ENCODE results near the gene PHEX.

The PHEX gene

DNA sequence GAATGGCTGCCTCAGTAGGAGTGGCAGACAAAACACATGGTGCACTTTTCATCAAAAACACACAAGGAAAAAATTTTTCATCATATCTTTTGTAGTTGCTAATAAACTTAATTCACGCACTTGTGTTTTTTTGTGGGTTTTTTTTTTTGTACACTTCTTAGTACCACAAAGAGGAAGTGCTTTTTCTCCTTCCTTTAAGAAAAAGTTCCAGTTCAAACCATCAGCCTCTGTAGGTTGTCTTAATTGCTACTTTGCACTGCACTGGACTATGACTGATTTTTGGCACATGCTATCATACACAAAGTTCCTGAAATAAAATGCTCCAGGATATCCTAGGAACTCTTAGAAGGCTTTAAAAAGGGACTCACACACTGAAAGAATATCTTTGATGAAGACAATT, at the start of gene PHEX:
Gene PHEX, plus strand, starts transcription at position 242 of the 400 bp plus-strand sequence. CDS start 681 bp downstream, outside the sequence.
- no peak for DNase-seq (ENCODE audit: low read depth)

DNA sequence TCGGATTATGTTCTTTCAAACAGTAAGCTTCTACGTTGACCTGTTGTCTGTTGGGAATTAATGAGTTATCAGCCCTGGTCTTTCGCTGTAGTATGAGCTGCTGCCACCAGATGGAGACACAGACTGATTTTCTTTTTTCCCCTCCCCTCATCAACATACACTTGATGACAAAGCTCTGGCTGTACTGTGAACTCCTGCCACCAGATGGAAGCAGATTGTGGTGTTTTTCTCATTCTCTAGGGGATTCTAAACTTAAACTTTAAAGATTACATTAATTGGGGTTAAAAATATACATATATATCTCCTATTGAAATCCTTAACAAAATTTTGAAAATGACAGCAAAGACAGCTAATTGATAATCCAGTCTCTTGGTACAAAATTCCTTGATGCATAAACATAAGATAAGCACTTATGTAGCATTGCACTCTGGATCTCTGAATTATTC, 46.8 kb upstream of the PHEX start:
- DNase-seq (ENCODE audit: low read depth) = peak; percentile 31

DNA sequence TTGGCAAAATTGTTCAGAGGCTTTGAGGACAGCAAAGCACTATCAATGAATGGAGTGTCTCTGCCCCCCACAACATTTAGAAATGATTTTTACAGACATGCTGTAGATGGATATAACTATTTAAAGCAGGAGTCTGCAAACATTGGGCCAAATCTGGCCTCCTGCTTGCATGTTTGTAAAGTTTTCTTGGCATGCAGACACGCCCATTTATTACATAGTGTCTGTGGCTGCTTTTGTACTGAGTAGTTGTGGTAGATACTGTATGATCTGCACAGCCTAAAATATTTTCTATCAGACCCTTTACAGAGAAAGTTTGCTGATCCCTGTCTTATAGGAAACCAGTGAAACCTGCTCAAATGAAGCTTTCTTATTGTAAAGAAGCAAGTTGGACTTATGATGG, 45.5 kb upstream of the PHEX start:
- no peak for DNase-seq (ENCODE audit: low read depth)

DNA sequence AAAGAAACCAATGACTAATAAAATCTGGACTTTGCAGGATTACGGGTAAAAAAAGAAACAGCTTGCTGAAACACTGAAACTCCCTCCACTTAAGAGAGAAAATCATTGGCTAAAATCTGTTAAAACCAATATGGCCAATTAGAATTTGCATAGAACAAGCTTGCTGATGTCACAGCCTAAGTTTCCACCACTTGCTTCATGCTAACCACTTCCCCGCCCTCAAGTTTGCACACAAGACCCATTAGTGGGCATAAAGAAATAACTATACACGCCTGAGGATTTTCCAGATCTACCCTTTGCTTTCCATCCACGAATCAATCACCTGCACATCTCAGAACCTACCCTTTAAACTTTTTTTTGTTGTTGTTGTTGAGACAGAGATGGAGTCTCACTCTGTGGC, 42.7 kb upstream of the PHEX start:
- no peak for DNase-seq (ENCODE audit: low read depth)

DNA sequence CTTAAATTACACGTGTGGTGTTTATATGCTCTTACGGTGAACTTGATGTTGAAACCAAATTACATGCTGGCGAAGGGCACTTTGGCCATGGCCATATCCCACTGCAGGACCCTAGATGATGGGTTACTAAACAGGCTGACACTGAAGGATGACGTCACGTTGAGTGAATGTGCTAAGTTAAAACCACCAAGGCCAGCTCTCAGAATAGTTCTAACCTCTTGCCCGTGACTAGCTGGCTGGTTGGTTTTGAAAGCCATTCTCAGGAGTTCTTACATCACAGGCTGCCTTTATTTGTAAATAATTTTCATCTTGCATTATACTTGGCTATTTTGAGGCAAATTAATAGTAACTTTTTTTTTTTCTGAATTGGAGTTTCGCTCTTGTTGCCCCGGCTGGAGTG, 41.3 kb upstream of the PHEX start:
- no peak for DNase-seq (ENCODE audit: low read depth)

DNA sequence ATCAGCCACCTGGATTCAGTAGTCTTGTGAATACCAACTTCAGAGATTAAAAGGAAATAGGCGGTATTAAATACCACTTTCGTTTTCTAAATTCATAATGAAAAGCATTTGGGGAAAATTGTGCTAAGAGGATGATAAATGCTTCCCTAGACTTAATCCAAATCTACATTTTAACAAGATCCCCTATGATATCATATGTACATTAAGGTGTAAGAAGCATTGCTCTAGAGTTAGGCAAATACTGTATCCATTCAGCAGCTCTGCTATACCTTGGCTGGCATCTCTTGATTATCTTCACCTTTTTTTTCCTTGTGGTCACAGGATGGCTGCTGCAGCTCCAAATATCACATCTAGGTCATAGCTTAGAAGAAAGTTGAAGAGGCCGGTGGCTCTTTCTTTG, 40.6 kb upstream of the PHEX start:
- DNase-seq (ENCODE audit: low read depth) = no peak

DNA sequence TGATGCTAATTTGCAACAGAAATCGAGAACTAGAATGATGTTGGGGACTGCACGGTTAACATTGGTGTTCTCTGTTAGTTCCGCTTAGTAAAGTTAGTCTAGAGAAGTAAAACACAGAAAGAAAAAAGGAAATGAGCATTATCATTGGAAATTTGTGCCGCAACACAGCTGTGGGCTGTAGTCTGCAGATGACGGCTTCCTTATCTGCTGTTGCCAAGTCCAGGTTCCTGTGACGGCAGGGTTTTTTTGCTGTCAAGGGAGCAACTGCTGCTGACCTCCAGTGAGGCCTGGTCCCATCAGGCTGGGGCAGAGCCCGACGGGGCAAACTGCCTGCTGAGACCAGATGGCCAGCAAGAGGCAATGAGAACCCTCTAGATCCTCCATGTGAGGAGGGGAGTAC, 38.9 kb upstream of the PHEX start:
- no peak for DNase-seq (ENCODE audit: low read depth)

DNA sequence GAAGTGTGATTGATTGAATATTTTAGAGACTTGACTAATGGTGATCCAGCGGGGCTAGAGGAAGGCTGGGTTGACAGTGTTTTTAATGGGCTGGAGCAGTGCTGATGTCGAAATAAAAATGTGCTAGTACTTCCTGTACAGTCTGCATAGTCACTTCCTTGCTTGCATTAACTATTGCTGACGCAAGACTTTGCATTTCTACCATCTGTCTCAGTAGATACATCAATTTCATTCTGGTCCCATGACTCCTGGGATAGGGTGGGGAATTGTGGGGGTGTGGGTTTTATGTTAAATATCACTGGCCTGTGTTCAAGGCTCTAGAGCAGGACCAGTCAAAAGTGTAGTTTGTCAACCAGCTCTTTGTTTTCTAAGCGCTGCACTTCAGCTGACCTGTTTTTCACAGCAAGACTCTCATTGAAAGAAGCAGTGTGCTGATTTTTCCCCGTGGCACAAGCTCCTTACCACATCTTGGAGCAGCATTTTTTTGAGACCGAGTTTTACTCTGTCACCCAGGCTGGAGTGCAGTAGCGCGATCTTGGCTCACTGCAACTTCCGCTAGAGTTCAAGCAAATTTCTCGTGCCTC, 35.2 kb upstream of the PHEX start:
- DNase-seq (ENCODE audit: low read depth) = no peak

DNA sequence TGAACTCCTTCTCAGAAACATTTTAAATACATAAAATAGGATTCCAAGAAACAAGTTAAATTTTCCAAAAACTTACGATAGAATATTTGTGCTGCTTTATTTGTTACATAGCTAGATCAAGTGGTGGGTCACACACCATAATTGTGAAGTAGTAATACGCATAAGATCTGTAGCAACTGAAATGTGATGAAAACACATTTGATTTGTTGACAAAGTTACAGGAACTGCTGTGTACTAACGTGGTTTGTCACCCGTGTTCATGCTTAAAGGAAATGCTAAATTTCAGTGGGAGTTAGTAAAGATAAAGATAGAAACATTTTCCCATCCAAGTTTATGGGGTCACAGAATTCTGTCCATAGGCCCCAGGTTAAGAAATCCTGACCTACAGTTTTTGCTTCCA, 34.1 kb upstream of the PHEX start:
- DNase-seq (ENCODE audit: low read depth) = no peak

DNA sequence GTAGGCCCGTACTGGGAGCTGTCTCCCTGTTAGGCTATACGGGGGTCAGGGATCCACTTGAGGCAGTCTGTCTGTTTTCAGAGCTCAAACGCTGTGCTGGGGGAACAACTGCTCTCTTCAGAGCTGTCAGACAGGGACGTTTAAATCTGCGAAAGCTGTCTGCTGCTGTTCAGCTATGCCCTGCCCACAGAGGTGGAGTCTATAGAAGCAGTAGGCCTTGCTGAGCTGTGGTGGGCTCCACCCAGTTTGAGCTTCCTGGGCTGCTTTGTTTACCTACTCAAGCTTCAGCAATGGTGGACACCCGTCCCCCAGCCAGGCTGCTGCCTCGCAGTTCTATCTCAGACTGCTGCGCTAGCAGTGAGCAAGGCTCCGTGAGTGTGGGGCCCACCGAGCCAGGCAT, 27.3 kb upstream of the PHEX start:
- DNase-seq (ENCODE audit: low read depth) = no peak

DNA sequence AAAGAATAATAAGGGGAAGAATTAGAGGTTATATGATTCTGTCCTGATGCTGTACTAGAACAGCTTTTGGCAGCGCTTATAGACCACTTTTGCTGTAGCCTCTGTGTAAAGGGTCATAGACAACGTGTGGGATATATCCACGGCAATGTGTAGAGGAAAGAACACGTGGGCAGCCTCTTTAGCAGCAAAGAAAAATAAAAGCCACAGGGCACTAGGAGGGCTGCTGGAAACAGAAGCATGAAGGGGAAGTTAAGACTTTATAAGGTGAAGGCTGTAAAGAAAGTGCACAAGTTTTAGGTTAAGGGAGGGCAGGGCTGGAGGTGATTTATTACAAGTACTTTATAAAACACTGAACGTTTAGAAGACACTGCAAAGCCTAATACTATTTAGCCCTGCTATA, 20.1 kb upstream of the PHEX start:
- DNase-seq (ENCODE audit: low read depth) = no peak

- DNase-seq (ENCODE audit: low read depth) = no peak
These were observed 19.2 kb upstream of the PHEX start for GRCh38 chrX:22012931-22013330.

DNA sequence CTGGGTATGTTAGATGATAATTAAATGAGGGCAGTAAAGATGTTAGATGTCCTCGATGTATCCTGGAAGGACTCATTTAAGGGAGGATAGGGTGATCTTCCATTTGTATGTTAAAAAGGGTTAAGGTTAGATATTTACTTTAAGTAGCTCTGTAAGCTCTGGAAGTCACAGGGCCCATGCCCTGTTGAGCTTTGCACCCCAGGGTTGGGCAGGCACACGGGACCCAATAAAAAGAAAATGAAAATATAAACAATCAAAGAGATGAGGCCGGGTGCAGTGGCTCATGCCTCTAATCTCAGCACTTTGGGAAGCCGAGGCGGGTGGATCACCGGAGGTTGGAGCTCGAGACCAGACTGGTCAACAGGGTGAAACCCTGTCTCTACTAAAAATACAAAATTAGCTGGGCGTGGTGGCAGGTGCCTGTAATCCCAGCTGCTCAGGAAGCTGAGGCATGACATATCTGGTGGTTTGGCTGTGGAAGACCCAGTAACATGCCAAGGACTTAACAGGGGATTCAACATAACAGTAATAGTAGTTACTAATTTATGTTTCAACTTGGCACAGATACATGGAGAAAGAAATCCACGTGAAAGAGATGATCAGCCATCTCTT, 16.9 kb upstream of the PHEX start:
- DNase-seq (ENCODE audit: low read depth) = no peak

- DNase-seq (ENCODE audit: low read depth) = no peak
These were observed 10.3 kb upstream of the PHEX start for GRCh38 chrX:22021751-22022324.

DNA sequence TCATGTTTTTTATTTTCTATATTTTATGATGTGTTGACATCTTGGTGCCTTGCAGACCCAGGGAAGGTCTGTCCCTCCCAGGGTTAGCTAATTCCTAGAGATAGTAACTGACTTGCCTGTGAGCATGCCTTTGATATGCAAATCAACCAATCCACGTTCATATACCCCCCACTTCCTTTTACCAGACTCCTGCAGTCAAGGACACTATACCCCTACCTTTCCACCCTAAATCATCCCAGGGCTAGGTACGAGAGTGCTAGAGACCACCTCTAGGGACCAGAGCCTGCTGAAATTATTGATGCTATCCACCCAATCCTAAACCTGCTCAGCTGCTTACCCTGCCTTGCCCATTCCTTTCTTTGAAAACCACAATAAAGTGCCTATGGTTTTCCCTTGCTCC, 7.5 kb upstream of the PHEX start:
- DNase-seq (ENCODE audit: low read depth) = no peak

DNA sequence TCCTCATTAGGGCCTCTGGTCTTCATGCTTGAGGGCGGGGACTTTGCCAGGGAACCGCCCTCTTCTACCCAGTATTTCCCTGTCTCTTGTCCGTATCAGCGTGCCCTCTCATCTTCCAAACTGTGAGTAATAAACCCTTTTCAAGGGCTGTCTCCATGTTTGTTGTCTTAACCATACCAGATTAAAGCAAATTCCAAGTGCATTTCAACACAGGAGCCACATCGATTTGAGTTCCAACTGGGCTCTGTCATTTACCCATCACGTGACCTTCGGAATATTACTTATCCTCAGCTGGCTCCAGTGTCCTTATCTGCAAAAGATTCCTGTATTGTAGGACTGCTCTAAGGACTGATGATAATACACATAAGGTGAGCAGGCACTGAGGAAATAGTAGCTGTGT, 6.4 kb upstream of the PHEX start:
- DNase-seq (ENCODE audit: low read depth) = no peak

DNA sequence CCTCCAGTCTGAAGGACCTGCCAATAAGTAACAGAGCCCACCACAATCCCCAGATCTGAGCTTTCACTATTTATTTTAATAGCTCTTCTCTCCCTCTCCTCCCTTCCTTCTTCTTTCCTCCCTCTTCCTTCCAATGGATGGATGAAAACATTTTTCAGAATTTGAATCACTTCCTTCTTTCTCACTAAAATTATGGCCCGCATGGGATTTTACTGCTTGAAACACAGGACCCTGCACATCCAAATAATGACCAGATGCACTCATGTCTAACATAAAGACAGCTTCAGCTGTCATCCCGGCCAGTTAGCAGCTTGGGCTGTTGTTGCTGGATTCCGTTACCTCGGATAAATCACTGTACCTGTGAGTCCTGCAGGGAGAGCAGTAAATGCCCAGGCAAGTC, 5.4 kb upstream of the PHEX start:
- no peak for DNase-seq (ENCODE audit: low read depth)

- DNase-seq (ENCODE audit: low read depth) = no peak
These were observed 381 bp downstream of the PHEX start for GRCh38 chrX:22032506-22032905.

DNA sequence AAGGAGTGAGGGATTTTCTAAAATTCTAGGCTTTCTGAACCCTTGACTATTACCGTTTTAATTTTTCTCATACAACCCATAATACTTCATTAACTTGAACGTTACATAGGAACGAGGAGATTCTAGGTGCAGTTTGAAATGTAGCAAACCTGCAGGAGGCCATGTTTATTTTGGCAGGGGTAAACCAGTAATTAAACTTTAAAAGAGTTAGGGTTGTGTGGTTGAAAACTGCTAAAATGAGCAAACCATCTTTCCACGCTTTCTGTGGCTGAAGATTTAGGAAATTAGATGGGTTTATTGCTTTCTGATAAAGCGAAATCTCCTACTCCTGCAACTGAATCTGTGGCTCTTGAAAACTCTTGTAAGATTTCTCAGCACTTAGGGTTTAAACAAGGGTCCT, 1.7 kb downstream of the PHEX start:
- DNase-seq (ENCODE audit: low read depth) = no peak

DNA sequence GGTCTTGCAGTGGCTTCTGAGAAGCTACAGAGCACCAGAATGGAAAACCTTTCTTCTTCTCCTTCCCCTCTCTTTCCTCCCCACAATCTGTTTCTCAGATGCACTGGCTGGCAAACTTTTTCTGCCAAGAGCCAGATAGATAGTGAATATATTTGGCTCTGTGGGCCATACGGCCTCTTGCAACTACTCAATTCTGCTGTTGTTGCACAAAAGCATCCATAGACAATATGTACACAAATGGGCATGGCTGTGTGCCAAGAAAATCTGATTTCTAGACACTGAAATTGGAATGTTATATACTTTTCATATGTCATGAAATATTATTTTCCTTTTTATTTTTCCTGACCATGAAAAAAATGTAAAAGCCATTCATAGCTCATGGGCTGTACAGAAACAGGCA, 3.1 kb downstream of the PHEX start:
- no peak for DNase-seq (ENCODE audit: low read depth)

GRCh38 chrX:22037225-22037624, 5.1 kb downstream of the PHEX start:
- DNase-seq (ENCODE audit: low read depth) = no peak

- no peak for DNase-seq (ENCODE audit: low read depth)
These were observed 5.9 kb downstream of the PHEX start for GRCh38 chrX:22037911-22038537.

DNA sequence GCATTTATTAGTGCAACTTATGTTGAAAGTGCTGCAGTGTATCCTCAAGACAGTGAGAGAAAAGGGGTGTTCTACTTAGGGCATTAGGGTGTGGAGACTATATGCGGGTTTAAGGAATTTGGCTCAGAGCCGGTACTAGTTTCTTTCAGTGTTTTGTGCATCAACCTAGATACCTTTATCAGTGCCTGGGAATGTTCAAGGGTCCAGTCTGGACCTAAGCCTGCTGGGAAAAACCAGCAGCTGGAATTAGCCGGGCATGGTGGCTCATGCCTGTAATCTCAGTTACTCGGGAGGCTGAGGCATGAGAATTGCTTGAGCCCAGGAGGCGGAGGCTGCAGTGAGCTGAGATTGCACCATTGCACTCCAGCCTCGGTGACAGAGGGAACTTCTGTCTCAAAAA, 7.4 kb downstream of the PHEX start:
- DNase-seq (ENCODE audit: low read depth) = no peak

DNA sequence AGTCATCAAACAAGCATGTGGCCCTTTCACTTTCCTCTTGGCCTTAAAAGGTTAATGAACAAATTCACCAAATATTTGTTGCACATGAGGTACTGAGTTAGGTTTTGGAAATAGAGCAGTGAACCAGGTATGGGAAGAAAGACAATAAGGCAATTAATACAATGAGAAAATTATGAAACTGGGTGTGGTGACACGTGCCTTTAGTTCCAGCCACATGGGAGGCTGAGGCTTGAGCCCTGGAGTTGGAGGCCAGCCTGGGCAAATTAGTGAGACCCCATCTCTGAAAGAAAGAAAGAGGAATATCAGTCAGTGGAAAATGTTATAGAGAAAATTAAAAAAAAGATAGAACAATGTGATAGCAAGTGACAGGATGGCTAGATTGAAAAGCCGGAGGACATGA, 8.1 kb downstream of the PHEX start:
- no peak for DNase-seq (ENCODE audit: low read depth)

Data from stimulated activated CD8-positive, alpha-beta memory T cell treated with anti-CD3 and anti-CD28 coated beads, Interleukin-12 subunit alpha, Interleukin-12 subunit beta, amount 100 ng/mL, for 4 hours (primary cell).